Neural crest cell (in vitro differentiated cells): ENCODE measurements around the gene SCUBE1. TPM values are rescaled to one million over a fixed set of nuclear protein-coding genes. Genes with fewer than 3 reads are reported as not detected.

Experiments
- DNase-seq: peaks from one replicate; pipeline ENCODE4 v3.0.0; 2021; ENCODE audit warnings: low read depth, mixed read lengths, low spot score
- H3K27ac Mint-ChIP-seq: one replicate; pipeline ENCODE4 v1.8.0; 2021; ENCODE audit warnings: mild to moderate bottlenecking, mixed read lengths; ENCODE audit not compliant: unreplicated experiment
- H3K27me3 Mint-ChIP-seq: 2 replicates; pipeline ENCODE4 v1.8.0; 2021; ENCODE audit warnings: low read depth, mild to moderate bottlenecking, mixed read lengths
- H3K36me3 Mint-ChIP-seq: 2 replicates; pipeline ENCODE4 v1.8.0; 2021; ENCODE audit warnings: low read depth, mild to moderate bottlenecking, mixed read lengths
- H3K4me1 Mint-ChIP-seq: 2 replicates; pipeline ENCODE4 v1.8.0; 2021; ENCODE audit warnings: mixed read lengths
- H3K4me3 Mint-ChIP-seq: one replicate; pipeline ENCODE4 v1.8.0; 2021; ENCODE audit warnings: mild to moderate bottlenecking, mixed read lengths
- H3K9me3 Mint-ChIP-seq: 2 replicates; pipeline ENCODE4 v1.8.0; 2021; ENCODE audit warnings: mixed read lengths
- total RNA-seq: library from RNA; stranded (reverse); gene quantifications from 2 replicates; pipeline ENCODE4 v1.2.1, GENCODE V29; 2021
- TF ChIP-seq, protein P1 (sequence below): fragments of 200-600 bp; sonication (generic); conservative IDR thresholded peaks from 2 replicates; pipeline ENCODE4 v1.5.0; 2021; ENCODE audit warnings: antibody characterized with exemption, mild to moderate bottlenecking

SCUBE1 gene
- total RNA-seq, 1 donor from 2014 or later, result 12.1 TPM

DNA sequence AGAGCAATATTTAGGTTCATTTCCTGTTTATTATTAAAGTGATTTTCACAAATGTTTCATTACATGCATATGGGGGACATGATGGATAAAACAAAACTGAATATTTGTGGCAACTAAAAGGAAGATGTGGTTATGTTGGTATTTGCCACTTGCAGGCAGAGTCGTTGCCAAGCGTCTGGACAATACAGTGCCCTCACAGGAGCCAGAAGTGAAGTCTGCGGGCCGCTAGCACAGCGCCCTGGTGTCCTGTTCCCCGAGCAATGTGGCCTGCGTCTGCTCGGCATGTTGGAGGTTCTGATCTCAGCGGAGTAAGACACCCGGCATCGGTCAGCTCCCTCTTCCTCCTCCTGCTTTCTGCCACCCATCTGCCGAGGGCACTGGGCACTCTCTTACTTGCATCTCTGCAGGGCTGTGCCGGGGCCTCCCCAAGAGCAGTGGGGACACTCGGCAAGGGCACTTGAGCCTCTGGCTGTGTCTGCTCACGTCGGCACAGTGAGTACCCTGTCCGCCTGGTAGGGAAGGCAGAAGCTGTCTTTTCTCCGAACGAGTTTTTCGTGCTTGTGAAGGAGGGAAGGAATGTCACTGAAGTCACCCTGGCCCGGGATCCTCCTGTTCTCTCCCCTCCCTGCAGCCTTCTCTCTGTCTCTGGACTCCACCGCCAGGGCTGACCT lies 145.8 kb downstream of the SCUBE1 start:
- DNase-seq, result no peak

DNA sequence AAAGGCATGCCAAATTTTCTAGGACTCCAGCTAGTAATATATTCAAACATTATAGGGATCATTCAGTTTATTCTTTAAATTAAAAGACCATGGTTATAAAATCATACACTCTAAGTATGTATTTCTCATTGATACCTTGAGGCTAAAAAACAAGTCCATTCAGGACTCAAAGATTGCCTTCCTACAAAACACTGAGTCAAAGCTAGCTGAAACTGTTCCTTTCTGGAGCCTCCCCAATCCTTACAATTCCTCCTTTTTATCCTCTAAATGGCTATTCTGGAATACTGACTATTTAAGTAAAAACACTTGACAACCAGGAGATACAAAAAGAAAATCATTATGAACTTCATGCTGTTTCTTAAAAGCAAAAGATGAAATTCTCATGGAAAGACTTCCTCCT lies 151.3 kb downstream of the SCUBE1 start:
- Mint-ChIP-seq H3K4me3 (peak overlapping the region; percentile 11), H3K4me1 (peaks cover 10% of the 10 kb centered on the region), H3K36me3 (no peaks in the 10 kb centered on the region), H3K27me3 (peaks cover 7% of the 10 kb centered on the region), H3K9me3 (no peaks in the 10 kb centered on the region), H3K27ac (no peak overlapping the region)
- TF ChIP-seq, protein P1, sequence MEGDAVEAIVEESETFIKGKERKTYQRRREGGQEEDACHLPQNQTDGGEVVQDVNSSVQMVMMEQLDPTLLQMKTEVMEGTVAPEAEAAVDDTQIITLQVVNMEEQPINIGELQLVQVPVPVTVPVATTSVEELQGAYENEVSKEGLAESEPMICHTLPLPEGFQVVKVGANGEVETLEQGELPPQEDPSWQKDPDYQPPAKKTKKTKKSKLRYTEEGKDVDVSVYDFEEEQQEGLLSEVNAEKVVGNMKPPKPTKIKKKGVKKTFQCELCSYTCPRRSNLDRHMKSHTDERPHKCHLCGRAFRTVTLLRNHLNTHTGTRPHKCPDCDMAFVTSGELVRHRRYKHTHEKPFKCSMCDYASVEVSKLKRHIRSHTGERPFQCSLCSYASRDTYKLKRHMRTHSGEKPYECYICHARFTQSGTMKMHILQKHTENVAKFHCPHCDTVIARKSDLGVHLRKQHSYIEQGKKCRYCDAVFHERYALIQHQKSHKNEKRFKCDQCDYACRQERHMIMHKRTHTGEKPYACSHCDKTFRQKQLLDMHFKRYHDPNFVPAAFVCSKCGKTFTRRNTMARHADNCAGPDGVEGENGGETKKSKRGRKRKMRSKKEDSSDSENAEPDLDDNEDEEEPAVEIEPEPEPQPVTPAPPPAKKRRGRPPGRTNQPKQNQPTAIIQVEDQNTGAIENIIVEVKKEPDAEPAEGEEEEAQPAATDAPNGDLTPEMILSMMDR, result no peak
- no peak for DNase-seq

More for the DNA sequence above, 145.8 kb downstream of the SCUBE1 start:
- Mint-ChIP-seq H3K4me1 (no peaks in the 10 kb centered on the region), H3K27ac (no peak overlapping the region), H3K9me3 (no peaks in the 10 kb centered on the region), H3K4me3 (no peak overlapping the region), H3K36me3 (no peaks in the 10 kb centered on the region), H3K27me3 (no peaks in the 10 kb centered on the region)
- TF ChIP-seq, protein P1, result no peak

DNA sequence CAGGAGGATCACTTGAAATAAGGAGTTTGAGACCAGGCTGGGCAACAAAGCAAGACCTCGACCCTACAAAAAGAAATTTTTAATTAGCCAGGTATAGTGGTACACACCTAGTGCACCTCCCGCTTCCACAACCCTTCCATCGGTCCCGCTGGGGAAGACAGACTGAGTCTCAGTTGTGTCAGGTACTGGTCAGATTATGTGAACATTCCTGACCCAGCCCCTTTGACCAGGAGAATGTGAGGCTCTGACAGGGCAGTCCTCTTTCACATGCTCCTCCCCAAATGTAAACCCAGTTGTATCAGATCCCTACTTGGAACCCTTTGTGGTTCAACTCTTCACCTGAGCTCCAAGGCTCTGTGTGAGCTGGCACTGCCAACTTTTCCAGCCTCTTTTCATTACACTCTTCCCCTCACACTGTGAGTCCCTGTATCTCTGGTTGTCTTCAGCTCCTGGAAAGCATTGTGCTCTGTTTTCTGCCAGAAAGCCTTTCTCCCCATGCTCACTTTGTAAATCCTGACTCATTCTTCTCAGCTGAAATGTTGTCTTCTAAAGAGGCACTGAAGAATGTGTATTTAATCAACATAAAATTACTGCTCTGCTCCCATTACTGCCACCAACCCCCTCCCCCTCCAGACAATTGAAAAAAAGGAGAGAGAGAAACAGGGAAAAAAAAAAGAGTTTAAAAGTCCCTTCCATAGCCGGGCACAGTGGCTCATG lies 154.2 kb downstream of the SCUBE1 start:
- peaks cover 7% of the 10 kb centered on the region for H3K27me3 Mint-ChIP-seq
- H3K27ac Mint-ChIP-seq, result no peak overlapping the region
- peaks cover 25% of the 10 kb centered on the region for H3K4me1 Mint-ChIP-seq
- DNase-seq, result no peak
- H3K9me3 Mint-ChIP-seq, result no peaks in the 10 kb centered on the region
- TF ChIP-seq, protein P1, result no peak
- no peaks in the 10 kb centered on the region for H3K36me3 Mint-ChIP-seq
- peak overlapping the region; percentile 58 for H3K4me3 Mint-ChIP-seq

DNA sequence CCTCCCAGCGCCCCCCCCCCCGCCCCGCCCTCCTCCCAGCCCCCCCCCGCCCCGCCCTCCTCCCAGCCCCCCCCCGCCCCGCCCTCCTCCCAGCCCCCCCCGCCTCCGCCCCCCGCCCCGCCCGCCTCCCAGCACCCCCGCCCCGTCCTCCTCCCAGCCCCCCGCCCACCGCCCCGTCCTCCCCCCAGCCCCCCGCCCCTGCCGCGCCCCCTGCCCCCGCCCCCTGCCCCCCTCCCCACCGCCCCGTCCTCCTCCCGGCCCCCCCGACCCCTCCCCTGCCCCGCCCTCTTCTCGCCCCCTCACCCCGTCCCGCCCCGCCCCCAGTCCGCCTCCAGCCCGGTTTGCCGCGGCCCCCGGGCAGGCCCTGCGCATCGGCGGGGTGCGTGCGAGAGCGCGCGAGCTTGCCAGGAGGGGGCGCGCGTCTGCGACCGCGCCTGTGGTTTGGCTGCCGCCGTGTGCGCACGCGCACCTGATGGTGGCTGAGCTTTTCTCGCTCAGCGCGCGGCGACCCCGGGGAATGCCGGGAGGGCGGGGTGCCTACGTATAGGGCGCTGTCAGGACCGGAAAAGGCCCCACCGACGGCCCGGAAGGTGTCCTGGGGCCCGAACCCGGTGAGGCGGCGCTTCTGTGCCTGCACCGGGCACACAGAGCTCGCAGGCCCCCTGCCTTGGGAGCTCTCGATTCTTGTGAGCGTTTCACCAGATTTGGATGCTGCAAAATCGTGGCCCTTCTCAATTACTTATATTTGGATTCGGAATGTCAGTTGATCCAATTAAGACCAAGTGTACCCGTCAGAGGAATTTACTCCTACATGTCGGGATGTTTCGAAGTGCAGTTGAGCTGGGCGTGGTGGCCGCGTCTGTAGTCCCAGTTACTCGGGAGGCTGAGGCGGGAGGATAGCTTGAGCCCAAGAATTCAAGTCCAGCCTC lies 155.7 kb downstream of the SCUBE1 start:
- H3K36me3 Mint-ChIP-seq, result no peaks in the 10 kb centered on the region
- H3K4me1 Mint-ChIP-seq, result peaks cover 25% of the 10 kb centered on the region
- peak; percentile 97 for DNase-seq
- TF ChIP-seq, protein P1, result peak; percentile 78
- H3K9me3 Mint-ChIP-seq, result no peaks in the 10 kb centered on the region
- peak overlapping the region; percentile 84 for H3K4me3 Mint-ChIP-seq
- H3K27ac Mint-ChIP-seq, result peak overlapping the region; percentile 6
- peaks cover 7% of the 10 kb centered on the region for H3K27me3 Mint-ChIP-seq
